ENCODE data around the gene MFAP2.
"Not testable (repeated sequence)": the region's sequence is repeated elsewhere in the genome, so short reads cannot be mapped to it uniquely, and the experiment has no call there.

Gene MFAP2

GRCh38 chr1:16958475-16958874 lies 21.9 kb downstream of the MFAP2 start:
- DNase-seq, result no peak

- DNase-seq, result no peak
Measured at GRCh38 chr1:16957731-16958130, 22.7 kb downstream of the MFAP2 start.

GRCh38 chr1:16956775-16957174 lies 23.6 kb downstream of the MFAP2 start:
- no peak for DNase-seq

- no peak for DNase-seq
Measured at GRCh38 chr1:16955186-16955585, 25.2 kb downstream of the MFAP2 start.

GRCh38 chr1:16954579-16954978 lies 25.8 kb downstream of the MFAP2 start:
- no peak for DNase-seq

- DNase-seq, result not testable (repeated sequence)
Measured at GRCh38 chr1:16952376-16952775, 28.0 kb downstream of the MFAP2 start.

GRCh38 chr1:16949026-16949425 lies 31.4 kb downstream of the MFAP2 start:
- DNase-seq, result not testable (repeated sequence)

- DNase-seq, result not testable (repeated sequence)
Measured at GRCh38 chr1:16948282-16948891, 32.0 kb downstream of the MFAP2 start.

- no peak for DNase-seq
Measured at GRCh38 chr1:16946646-16947045, 33.8 kb downstream of the MFAP2 start.

GRCh38 chr1:16946185-16946584 lies 34.2 kb downstream of the MFAP2 start:
- DNase-seq, result not testable (repeated sequence)

- DNase-seq, result not testable (repeated sequence)
Measured at GRCh38 chr1:16945512-16945911, 34.9 kb downstream of the MFAP2 start.

- DNase-seq, result no peak
Measured at GRCh38 chr1:16944038-16944437, 36.4 kb downstream of the MFAP2 start.

- DNase-seq, result not testable (repeated sequence)
Measured at GRCh38 chr1:16939386-16940180, 40.8 kb downstream of the MFAP2 start.

GRCh38 chr1:16938351-16939321 lies 41.8 kb downstream of the MFAP2 start:
- no peak for DNase-seq

GRCh38 chr1:16936580-16936979 lies 43.8 kb downstream of the MFAP2 start:
- not testable (repeated sequence) for DNase-seq

- DNase-seq, result not testable (repeated sequence)
Measured at GRCh38 chr1:16933945-16934344, 46.5 kb downstream of the MFAP2 start.

GRCh38 chr1:16931206-16931934 lies 49.0 kb downstream of the MFAP2 start:
- DNase-seq, result not testable (repeated sequence)

GRCh38 chr1:16929146-16930041 lies 51.0 kb downstream of the MFAP2 start:
- not testable (repeated sequence) for DNase-seq

GRCh38 chr1:16927711-16928485 lies 52.5 kb downstream of the MFAP2 start:
- DNase-seq, result no peak

- DNase-seq, result no peak
Measured at GRCh38 chr1:16927256-16927655, 53.2 kb downstream of the MFAP2 start.
